Right atrium auricular region (tissue), 2 donors: ENCODE measurements around the gene STUM. TPM values are rescaled to one million over a fixed set of nuclear protein-coding genes. Genes with fewer than 3 reads are reported as not detected.

ENCODE experiments used
- DNase-seq: peaks from one replicate; pipeline ENCODE4 v3.0.0-alpha.2; 2019; ENCODE audit warnings: low spot score
- H3K27ac ChIP-seq, 2 donors: fragments of 200-600 bp; sonication (generic); 1 replicate in 1 of 2; 2 replicates in 1 of 2; pipeline ENCODE4 v1.5.1; 2016 to 2019
- H3K27me3 ChIP-seq, 2 donors: fragments of 200-600 bp; sonication (generic); one replicate each; pipeline versions ENCODE4 v1.5.1 to v1.6.0; 2017 to 2019
- H3K36me3 ChIP-seq: fragments of 200-600 bp; sonication (generic); one replicate; pipeline ENCODE4 v1.5.1; 2016
- H3K4me1 ChIP-seq, 2 donors: fragments of 200-600 bp; sonication (generic); one replicate each; pipeline versions ENCODE4 v1.5.1 to v1.6.0; 2017 to 2019
- H3K4me3 ChIP-seq, 2 donors: fragments of 200-600 bp; sonication (generic); 1 replicate in 1 of 2; 2 replicates in 1 of 2; pipeline ENCODE4 v1.5.1; 2017 to 2019; ENCODE audit warnings: mild to moderate bottlenecking in 1 of 2, moderate library complexity in 1 of 2
- H3K9me3 ChIP-seq, 2 donors: fragments of 200-600 bp; sonication (generic); one replicate each; pipeline ENCODE4 v1.5.1; 2019
- total RNA-seq, 2 donors: library from RNA; depleted of rRNA; stranded (reverse); fragments of >200 nt; gene quantifications; one replicate each; pipeline ENCODE4 v1.1.0, GENCODE V29; 2016
- TF ChIP-seq, protein P1 (sequence below), 2 donors: fragments of 200-600 bp; sonication (generic); IDR thresholded peaks; one replicate each; pipeline ENCODE4 v1.5.1; 2019; ENCODE audit warnings: antibody characterized with exemption in 2 of 2

STUM gene
- total RNA-seq, 2 donors from 2014 or later, result 0.43 to 0.70 TPM

- TF ChIP-seq, protein P1, sequence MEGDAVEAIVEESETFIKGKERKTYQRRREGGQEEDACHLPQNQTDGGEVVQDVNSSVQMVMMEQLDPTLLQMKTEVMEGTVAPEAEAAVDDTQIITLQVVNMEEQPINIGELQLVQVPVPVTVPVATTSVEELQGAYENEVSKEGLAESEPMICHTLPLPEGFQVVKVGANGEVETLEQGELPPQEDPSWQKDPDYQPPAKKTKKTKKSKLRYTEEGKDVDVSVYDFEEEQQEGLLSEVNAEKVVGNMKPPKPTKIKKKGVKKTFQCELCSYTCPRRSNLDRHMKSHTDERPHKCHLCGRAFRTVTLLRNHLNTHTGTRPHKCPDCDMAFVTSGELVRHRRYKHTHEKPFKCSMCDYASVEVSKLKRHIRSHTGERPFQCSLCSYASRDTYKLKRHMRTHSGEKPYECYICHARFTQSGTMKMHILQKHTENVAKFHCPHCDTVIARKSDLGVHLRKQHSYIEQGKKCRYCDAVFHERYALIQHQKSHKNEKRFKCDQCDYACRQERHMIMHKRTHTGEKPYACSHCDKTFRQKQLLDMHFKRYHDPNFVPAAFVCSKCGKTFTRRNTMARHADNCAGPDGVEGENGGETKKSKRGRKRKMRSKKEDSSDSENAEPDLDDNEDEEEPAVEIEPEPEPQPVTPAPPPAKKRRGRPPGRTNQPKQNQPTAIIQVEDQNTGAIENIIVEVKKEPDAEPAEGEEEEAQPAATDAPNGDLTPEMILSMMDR (IDR thresholded peaks at IDR 0.05), result no peak
- no peak for DNase-seq
- H3K27ac ChIP-seq, result no peak overlapping the region
- H3K27me3 ChIP-seq, result no peaks in the 10 kb centered on the region
- H3K9me3 ChIP-seq, result no peaks in the 10 kb centered on the region
- no peak overlapping the region for H3K4me3 ChIP-seq
- H3K36me3 ChIP-seq, result peaks cover 6% of the 10 kb centered on the region
- H3K4me1 ChIP-seq, result peaks cover 0 to 35% of the 10 kb centered on the region in 2 donors
Measured at GRCh38 chr1:226639631-226640061, 91.1 kb downstream of the STUM start.

DNA sequence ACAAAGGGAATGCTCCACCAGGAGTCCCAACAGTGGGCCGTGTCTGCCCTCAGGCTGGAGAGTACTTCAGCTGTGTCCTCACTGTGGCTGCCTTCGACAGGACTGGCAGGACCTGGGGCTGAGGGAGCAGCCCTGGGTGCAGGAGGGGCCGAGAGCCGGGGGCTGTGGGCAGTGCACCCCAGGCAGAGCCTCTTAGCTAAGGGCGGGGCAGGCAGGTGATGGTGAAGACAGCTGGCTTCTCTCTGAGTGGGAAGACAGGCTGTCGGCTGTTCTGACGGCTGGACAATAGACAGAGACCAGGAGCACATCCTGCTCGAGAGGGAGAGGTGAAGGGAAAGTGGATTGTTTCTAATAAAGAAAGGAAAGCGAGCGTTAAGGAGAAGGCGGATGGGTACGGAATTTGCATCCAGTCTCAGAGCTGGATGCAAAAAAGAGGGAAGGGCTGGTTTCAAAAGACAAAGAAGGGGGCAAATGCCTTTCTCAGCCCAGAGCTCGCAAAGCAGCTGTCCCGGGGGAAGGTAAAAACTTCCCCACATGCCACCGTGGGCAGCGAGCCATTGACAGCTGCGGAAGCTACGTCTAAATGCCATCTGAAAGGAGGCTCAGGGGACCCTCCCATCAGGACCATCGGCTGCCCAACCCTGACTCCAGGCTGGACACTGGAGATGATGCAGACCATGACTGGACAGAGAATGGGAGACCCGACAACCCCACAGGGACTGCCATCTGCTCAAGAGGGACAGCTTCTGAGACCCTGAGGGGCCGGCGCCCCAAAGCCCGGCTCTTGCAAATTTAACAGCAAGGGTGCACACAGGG lies 92.0 kb downstream of the STUM start:
- Histone ChIP-seq H3K9me3 (no peaks in the 10 kb centered on the region), H3K4me3 (no peak overlapping the region), H3K4me1 (peaks cover 0 to 41% of the 10 kb centered on the region in 2 donors), H3K27ac (no peak overlapping the region), H3K27me3 (no peaks in the 10 kb centered on the region), H3K36me3 (peaks cover 9% of the 10 kb centered on the region)
- no peak for DNase-seq
- TF ChIP-seq, protein P1 (IDR thresholded peaks at IDR 0.05), result no peak

DNA sequence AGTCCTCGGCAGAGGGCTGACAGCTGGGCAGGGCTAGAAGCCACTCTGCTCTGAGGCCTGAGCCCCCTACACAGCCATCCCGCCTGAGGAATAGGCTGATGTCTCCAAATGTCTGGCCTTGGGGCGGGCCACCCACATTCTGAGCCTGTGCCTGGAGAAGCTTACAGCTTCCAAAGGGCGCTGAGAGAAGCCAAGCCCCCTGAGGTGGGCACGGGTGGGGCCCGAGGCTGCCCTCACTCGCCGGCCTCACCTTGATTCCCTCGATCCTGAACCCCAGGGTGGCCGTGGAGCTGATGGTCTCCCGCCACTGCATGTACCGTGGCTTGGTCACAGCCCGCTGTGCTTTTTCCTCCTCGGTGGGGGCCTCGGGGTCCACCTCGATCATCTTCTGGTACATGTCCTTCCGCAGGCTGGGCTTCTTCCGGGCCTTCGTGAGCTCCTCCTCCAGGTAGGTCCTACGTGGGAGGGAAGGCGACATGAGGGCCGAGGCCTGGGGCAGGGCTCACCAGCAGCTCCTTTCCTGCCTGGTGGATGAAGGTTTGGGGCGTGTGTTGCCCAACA lies 93.2 kb downstream of the STUM start:
- Histone ChIP-seq H3K27me3 (no peaks in the 10 kb centered on the region), H3K36me3 (peaks cover 21% of the 10 kb centered on the region), H3K4me3 (no peak overlapping the region), H3K9me3 (no peaks in the 10 kb centered on the region), H3K27ac (no peak overlapping the region), H3K4me1 (peaks cover 0 to 47% of the 10 kb centered on the region in 2 donors)
- TF ChIP-seq, protein P1 (IDR thresholded peaks at IDR 0.05), result no peak
- no peak for DNase-seq

DNA sequence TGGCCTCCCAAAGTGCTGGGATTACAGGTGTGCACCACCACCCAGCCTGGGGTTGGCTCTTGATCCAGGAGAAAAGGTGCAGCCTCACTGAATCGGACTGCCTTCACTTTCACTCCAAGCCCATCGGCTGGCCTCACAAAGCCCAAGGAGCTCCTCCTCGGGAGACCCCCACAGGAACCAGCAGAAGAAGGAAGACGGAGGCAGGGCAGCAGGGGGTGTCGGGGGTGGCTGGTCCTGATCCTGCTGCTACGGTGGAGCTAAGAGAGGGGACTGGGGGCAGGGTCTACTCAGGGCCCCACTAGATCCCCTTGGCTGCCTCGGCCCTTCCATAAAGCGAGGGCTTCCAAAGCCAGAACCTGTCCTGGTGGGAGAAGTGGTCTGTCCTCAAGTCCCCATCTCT lies 93.9 kb downstream of the STUM start:
- DNase-seq, result no peak
- Histone ChIP-seq H3K27ac (no peak overlapping the region), H3K9me3 (no peaks in the 10 kb centered on the region), H3K4me3 (no peak overlapping the region), H3K27me3 (no peaks in the 10 kb centered on the region), H3K4me1 (peaks cover 0 to 44% of the 10 kb centered on the region in 2 donors), H3K36me3 (peaks cover 28% of the 10 kb centered on the region)
- TF ChIP-seq, protein P1 (IDR thresholded peaks at IDR 0.05), result no peak

DNA sequence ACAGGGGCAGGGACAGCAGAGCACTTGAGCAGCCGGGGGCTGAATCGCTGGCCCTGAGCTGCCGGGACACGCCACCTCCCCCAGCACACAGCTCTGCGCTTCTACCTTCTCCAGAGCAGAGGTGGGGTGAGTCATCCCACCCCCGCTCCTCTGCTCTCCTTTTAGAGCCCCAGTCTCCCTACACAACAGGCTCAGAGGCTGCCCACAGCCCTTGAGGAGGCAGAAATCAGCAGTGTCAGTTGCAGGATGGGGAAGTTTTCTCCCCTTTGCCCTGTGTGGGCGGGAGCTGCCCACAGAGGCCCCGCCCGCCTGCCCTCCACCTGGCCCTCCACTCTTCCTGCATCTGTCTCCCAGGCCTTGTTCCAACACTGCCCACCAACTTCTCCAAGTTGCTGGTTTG lies 94.6 kb downstream of the STUM start:
- no peak for DNase-seq
- Histone ChIP-seq H3K4me3 (no peak overlapping the region), H3K36me3 (peaks cover 36% of the 10 kb centered on the region), H3K27me3 (no peaks in the 10 kb centered on the region), H3K9me3 (no peaks in the 10 kb centered on the region), H3K27ac (no peak overlapping the region), H3K4me1 (peaks cover 0 to 38% of the 10 kb centered on the region in 2 donors)
- TF ChIP-seq, protein P1 (IDR thresholded peaks at IDR 0.05), result no peak
